Measurements from ENCODE around the gene RMDN2. TPM values are rescaled to one million over a fixed set of nuclear protein-coding genes. Genes with fewer than 3 reads are reported as not detected.
"Not testable (repeated sequence)": the region's sequence is repeated elsewhere in the genome, so short reads cannot be mapped to it uniquely, and the experiment has no call there.

The RMDN2 gene
- total RNA-seq, 4 donors from 2014 or later: 12.5 to 19.2 (median 14.3) TPM

GRCh38 chr2:37926635-37927034 is 1.5 kb downstream of the RMDN2 start:
- H3K36me3 ChIP-seq: no peaks in the 10 kb centered on the region
- H3K27ac ChIP-seq: peak overlapping the region in 1 of 2 donors; percentile 87
- H3K9me3 ChIP-seq: no peaks in the 10 kb centered on the region
- no peaks in the 10 kb centered on the region for H3K27me3 ChIP-seq
- TF ChIP-seq POLR2A (IDR thresholded peaks at IDR 0.05): no peak
- TF ChIP-seq CTCF (IDR thresholded peaks at IDR 0.05): no peak
- intact Hi-C loops (cut with DNase I; ENCODE audit: low total_unique reads): no loop called here
- DNase-seq: no peak
- no peak overlapping the region for H3K4me3 ChIP-seq
- H3K4me1 ChIP-seq: no peaks in the 10 kb centered on the region

GRCh38 chr2:37928377-37928776 is 3.3 kb downstream of the RMDN2 start:
- Histone ChIP-seq H3K27me3 (no peaks in the 10 kb centered on the region), H3K4me3 (no peak overlapping the region), H3K9me3 (no peaks in the 10 kb centered on the region), H3K27ac (no peak overlapping the region), H3K4me1 (no peaks in the 10 kb centered on the region), H3K36me3 (no peaks in the 10 kb centered on the region)
- DNase-seq: no peak
- intact Hi-C loops (cut with DNase I; ENCODE audit: low total_unique reads): no loop called here
- TF ChIP-seq CTCF (IDR thresholded peaks at IDR 0.05) (no peak), POLR2A (IDR thresholded peaks at IDR 0.05) (no peak)

GRCh38 chr2:37930392-37930791 is 5.3 kb downstream of the RMDN2 start:
- H3K36me3 ChIP-seq; intact Hi-C loops (cut with DNase I; ENCODE audit: low total_unique reads); H3K27ac ChIP-seq; H3K9me3 ChIP-seq; H3K27me3 ChIP-seq; DNase-seq; H3K4me1 ChIP-seq; H3K4me3 ChIP-seq: not testable (repeated sequence)

GRCh38 chr2:37932873-37933272 is 7.8 kb downstream of the RMDN2 start:
- H3K4me1 ChIP-seq; intact Hi-C loops (cut with DNase I; ENCODE audit: low total_unique reads); DNase-seq; H3K4me3 ChIP-seq; H3K9me3 ChIP-seq; H3K36me3 ChIP-seq; H3K27me3 ChIP-seq; H3K27ac ChIP-seq: not testable (repeated sequence)

GRCh38 chr2:37934591-37935513 is 9.8 kb downstream of the RMDN2 start:
- Histone ChIP-seq H3K36me3 (no peaks in the 10 kb centered on the region), H3K9me3 (no peaks in the 10 kb centered on the region), H3K4me1 (no peaks in the 10 kb centered on the region), H3K27ac (peak overlapping the region in 1 of 2 donors; percentile 63), H3K27me3 (no peaks in the 10 kb centered on the region), H3K4me3 (no peak overlapping the region)
- DNase-seq: no peak
- intact Hi-C loops (cut with DNase I; ENCODE audit: low total_unique reads): no loop called here
- TF ChIP-seq POLR2A (IDR thresholded peaks at IDR 0.05) (no peak), CTCF (IDR thresholded peaks at IDR 0.05) (no peak)

GRCh38 chr2:37937568-37937967 is 12.5 kb downstream of the RMDN2 start:
- H3K9me3 ChIP-seq; intact Hi-C loops (cut with DNase I; ENCODE audit: low total_unique reads); DNase-seq; H3K4me1 ChIP-seq; H3K36me3 ChIP-seq; H3K27me3 ChIP-seq; H3K27ac ChIP-seq; H3K4me3 ChIP-seq: not testable (repeated sequence)

- intact Hi-C loops (cut with DNase I; ENCODE audit: low total_unique reads); H3K9me3 ChIP-seq; H3K36me3 ChIP-seq; H3K4me3 ChIP-seq; H3K27ac ChIP-seq; H3K4me1 ChIP-seq; DNase-seq; H3K27me3 ChIP-seq: not testable (repeated sequence)
Observed at GRCh38 chr2:37941267-37941666, 16.2 kb downstream of the RMDN2 start.

Measured in uterus (tissue), 4 donors.